ENCODE data around the gene TMEM183A.

DNA sequence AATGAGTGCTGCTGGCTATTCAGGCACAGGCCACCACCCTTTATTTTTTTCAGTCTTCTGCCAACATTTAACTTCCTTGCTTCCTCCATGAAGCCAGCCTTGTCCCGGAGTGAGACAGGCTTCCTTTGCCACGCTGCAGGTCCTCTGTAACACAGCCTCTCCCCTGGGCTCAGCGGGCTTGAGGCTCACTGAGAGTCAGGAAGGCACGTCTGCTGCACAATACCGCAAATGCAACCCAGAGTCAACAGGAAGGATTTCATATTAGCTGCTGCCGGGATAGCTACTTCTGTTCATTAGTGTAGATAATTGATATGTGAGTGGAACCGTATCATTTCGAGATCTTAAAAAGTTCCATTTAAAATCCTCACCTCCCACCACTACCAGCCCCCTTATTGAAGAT is 56.1 kb downstream of the TMEM183A start:
- TF ChIP-seq EP300 (IDR thresholded peaks at IDR 0.05): no peak
- TF ChIP-seq, protein P1, sequence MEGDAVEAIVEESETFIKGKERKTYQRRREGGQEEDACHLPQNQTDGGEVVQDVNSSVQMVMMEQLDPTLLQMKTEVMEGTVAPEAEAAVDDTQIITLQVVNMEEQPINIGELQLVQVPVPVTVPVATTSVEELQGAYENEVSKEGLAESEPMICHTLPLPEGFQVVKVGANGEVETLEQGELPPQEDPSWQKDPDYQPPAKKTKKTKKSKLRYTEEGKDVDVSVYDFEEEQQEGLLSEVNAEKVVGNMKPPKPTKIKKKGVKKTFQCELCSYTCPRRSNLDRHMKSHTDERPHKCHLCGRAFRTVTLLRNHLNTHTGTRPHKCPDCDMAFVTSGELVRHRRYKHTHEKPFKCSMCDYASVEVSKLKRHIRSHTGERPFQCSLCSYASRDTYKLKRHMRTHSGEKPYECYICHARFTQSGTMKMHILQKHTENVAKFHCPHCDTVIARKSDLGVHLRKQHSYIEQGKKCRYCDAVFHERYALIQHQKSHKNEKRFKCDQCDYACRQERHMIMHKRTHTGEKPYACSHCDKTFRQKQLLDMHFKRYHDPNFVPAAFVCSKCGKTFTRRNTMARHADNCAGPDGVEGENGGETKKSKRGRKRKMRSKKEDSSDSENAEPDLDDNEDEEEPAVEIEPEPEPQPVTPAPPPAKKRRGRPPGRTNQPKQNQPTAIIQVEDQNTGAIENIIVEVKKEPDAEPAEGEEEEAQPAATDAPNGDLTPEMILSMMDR (IDR thresholded peaks at IDR 0.05): no peak
- no peak for TF ChIP-seq POLR2AphosphoS5 (IDR thresholded peaks at IDR 0.05)
- no peak for TF ChIP-seq POLR2A (IDR thresholded peaks at IDR 0.05; ENCODE audit: low read depth)

Data from esophagus muscularis mucosa (tissue), 4 donors.